A673 (cell line): Measurements from ENCODE around the gene OAS1. TPM values are rescaled to one million over a fixed set of nuclear protein-coding genes. Genes with fewer than 3 reads are reported as not detected.

Experiments used
- BruUV-seq: library from RNA; stranded (reverse); fragments of 400-500 nt; replicated peaks from 2 replicates; lab custom pipeline; 2021; lab: Mats Ljungman, UMichigan
- CTCF ChIA-PET: fragments of 300-600 bp; sonication (Branson Sonifier 250); formaldehyde crosslinking; loops from one replicate; lab custom pipeline; 2022; ENCODE audit warnings: antibody characterized with exemption; lab: Charles Lee
- POLR2A ChIA-PET: fragments of 300-600 bp; sonication (Branson Sonifier 250); formaldehyde crosslinking; loops from one replicate; lab custom pipeline; 2022; ENCODE audit warnings: antibody characterized with exemption; ENCODE audit not compliant: low non-redundant PET; lab: Charles Lee
- DNase-seq: peaks from one replicate; pipeline ENCODE4 v3.0.0-alpha.2; 2015; ENCODE audit warnings: low spot score
- H3K27ac ChIP-seq: fragments of 200-600 bp; sonication (generic); 2 replicates; pipeline ENCODE4 v1.5.1; 2016; ENCODE audit warnings: mixed run types, low read depth, mild to moderate bottlenecking, mixed read lengths, antibody characterized with exemption, low read length; ENCODE audit not compliant: poor library complexity, severe bottlenecking
- H3K27me3 ChIP-seq: fragments of 200-600 bp; sonication (generic); replicated peaks from 2 replicates; pipeline ENCODE4 v1.6.1; 2017; ENCODE audit warnings: mixed run types, low read depth, mild to moderate bottlenecking, mixed read lengths, antibody characterized with exemption, low read length; ENCODE audit not compliant: insufficient read depth, poor library complexity
- H3K36me3 ChIP-seq: fragments of 200-600 bp; sonication (generic); 2 replicates; pipeline ENCODE4 v1.6.1; 2016; ENCODE audit warnings: mixed run types, mild to moderate bottlenecking, mixed read lengths, antibody characterized with exemption, low read length; ENCODE audit not compliant: insufficient read depth, poor library complexity, severe bottlenecking
- H3K4me1 ChIP-seq: fragments of 200-600 bp; sonication (generic); 2 replicates; pipeline ENCODE4 v1.6.1; 2017; ENCODE audit warnings: mixed run types, mild to moderate bottlenecking, mixed read lengths, antibody characterized with exemption, low read length; ENCODE audit not compliant: insufficient read depth, poor library complexity, severe bottlenecking
- H3K4me3 ChIP-seq: fragments of 200-600 bp; sonication (generic); 2 replicates; pipeline ENCODE4 v1.5.1; 2016; ENCODE audit warnings: low read depth, mixed run types, mild to moderate bottlenecking, mixed read lengths, low read length; ENCODE audit not compliant: poor library complexity, severe bottlenecking
- H3K9me3 ChIP-seq: fragments of 200-600 bp; sonication (generic); 2 replicates; pipeline ENCODE4 v1.6.1; 2016; ENCODE audit warnings: mixed run types, low read depth, mild to moderate bottlenecking, mixed read lengths, antibody characterized with exemption, low read length; ENCODE audit not compliant: poor library complexity, severe bottlenecking
- CTCF ChIP-seq: fragments of 300-800, 200-600 bp; sonication (generic); conservative IDR thresholded peaks from 2 replicates; pipeline ENCODE4 v1.5.1; 2017; ENCODE audit warnings: low read depth, mild to moderate bottlenecking, antibody characterized with exemption, low read length, moderate library complexity, mixed read lengths
- EZH2 ChIP-seq: fragments of 200-600 bp; sonication (generic); IDR thresholded peaks from 2 replicates; pipeline ENCODE4 v1.6.1; 2017; ENCODE audit warnings: borderline replicate concordance, low read depth, mild to moderate bottlenecking, mixed read lengths, antibody characterized with exemption, low read length; ENCODE audit not compliant: poor library complexity, severe bottlenecking
- intact Hi-C: fragments of 100-400 bp; cut with micrococcal nuclease; formaldehyde crosslinking; loops from one replicate; pipeline ENCODE4 v1.10.0; 2022; ENCODE audit not compliant: unreplicated experiment
- total RNA-seq: library from RNA; stranded (reverse); gene quantifications from 2 replicates; pipeline ENCODE4 v1.2.3, GENCODE V29; 2021

OAS1 gene
- total RNA-seq, 1 experiment from 2014 or later: 12.4 TPM

- DNase-seq: no peak
- TF ChIP-seq EZH2: no peak
- no peak for TF ChIP-seq CTCF
- POLR2A ChIA-PET: interaction anchor here (0.7 kb wide), 1 partner anchor 127 kb away, joined by 6 read pairs; no protein-coding TSS in a partner anchor
- no TSS peak for BruUV-seq
- Histone ChIP-seq H3K36me3 (no peaks in the 10 kb centered on the region), H3K9me3 (no peaks in the 10 kb centered on the region), H3K4me3 (no peak overlapping the region), H3K27ac (no peak overlapping the region), H3K27me3 (no peaks in the 10 kb centered on the region), H3K4me1 (no peaks in the 10 kb centered on the region)
- intact Hi-C loops: no loop called here
- CTCF ChIA-PET: no interaction called here
Measured at GRCh38 chr12:112876506-112876905, 30.3 kb upstream of the OAS1 start.

DNA sequence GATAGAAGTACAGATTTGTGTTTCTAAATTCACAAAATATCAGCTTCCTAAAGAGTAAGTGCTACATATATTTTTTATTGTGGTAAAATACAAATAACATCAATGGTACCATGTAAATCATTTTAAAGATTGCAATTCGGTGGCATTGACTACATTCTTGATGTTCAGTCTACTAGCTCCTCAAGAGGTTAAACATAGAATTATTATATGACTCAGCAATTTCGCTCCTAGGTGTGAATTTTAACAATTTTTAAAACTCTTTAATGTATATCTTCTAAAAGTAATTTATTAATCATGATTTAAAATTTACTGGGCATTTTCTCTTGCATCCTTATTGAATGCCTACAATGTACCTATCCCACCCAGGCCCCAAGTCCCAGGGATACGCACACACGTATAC lies 29.8 kb upstream of the OAS1 start:
- H3K27me3 ChIP-seq: no peaks in the 10 kb centered on the region
- ChIA-PET POLR2A (interaction anchor here (0.7 kb wide), 1 partner anchor 128 kb away, joined by 6 read pairs; no protein-coding TSS in a partner anchor), CTCF (no interaction called here)
- H3K36me3 ChIP-seq: no peaks in the 10 kb centered on the region
- no peaks in the 10 kb centered on the region for H3K4me1 ChIP-seq
- H3K4me3 ChIP-seq: no peak overlapping the region
- no peak for DNase-seq
- H3K9me3 ChIP-seq: no peaks in the 10 kb centered on the region
- TF ChIP-seq EZH2 (no peak), CTCF (no peak)
- no peak overlapping the region for H3K27ac ChIP-seq
- intact Hi-C loops: no loop called here
- no TSS peak for BruUV-seq

- no TSS peak for BruUV-seq
- DNase-seq: no peak
- intact Hi-C loops: no loop called here
- TF ChIP-seq CTCF (no peak), EZH2 (no peak)
- Histone ChIP-seq H3K4me3 (no peak overlapping the region), H3K4me1 (no peaks in the 10 kb centered on the region), H3K27ac (no peak overlapping the region), H3K9me3 (no peaks in the 10 kb centered on the region), H3K27me3 (no peaks in the 10 kb centered on the region), H3K36me3 (no peaks in the 10 kb centered on the region)
- POLR2A ChIA-PET: no interaction called here
- CTCF ChIA-PET: no interaction called here
Measured at GRCh38 chr12:112878488-112878887, 28.3 kb upstream of the OAS1 start.
